ENCODE data around the gene ALDH3B2. TPM values are rescaled to one million over a fixed set of nuclear protein-coding genes. Genes with fewer than 3 reads are reported as not detected.

ALDH3B2 gene
- total RNA-seq, 1 experiment from 2014 or later = not detected

DNA sequence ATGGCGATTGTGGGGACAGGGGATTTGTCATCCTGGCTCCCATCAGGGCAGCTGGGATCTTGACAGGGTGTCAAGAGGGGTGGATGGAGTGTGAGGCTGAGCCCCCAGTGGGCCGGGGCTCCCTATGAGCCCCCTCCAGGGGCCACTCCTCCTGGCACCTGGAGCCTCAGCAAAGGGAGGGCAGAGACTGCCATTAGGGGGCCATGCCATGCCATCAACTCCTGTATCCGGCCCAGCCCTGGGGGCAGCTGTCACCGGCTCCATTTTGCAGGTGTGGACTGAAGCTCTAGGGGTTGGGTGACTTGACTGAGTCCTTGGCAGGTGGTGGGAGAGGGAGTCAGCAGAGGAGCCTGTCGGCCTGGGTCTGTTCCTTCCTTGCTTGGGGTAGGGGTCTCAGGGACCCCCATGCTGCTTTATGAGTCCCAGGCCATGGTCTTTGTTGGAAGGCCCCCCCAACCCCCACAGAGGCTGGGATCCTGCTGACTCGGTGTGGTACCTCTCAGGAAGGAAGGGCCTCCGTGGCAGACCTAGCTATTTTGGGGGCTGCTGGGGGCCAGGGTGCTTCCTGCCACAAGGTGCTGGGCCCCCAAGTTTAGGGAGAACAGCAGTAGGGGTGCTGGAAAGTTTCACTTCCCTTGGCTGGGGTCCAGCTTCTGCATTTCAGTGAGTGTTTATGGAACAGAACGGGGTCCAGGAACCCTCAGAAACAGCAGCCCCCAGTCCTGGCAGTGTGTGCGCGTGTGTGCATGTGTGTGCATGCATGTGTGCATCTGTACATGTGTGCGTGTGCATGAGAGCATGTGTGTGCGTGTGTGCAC lies 25.4 kb downstream of the ALDH3B2 start:
- Mint-ChIP-seq H3K27ac (peak overlapping the region in 1 of 3 experiments; percentile 41; a peak in 1 of 7 replicates), H3K36me3 (ENCODE audit: insufficient read depth in 1 of 3, low read depth in 3 of 3) (no peaks in the 10 kb centered on the region; a peak in 1 of 7 replicates), H3K27me3 (ENCODE audit: low read depth) (peaks cover 23% of the 10 kb centered on the region), H3K9me3 (peaks cover 0 to 3% of the 10 kb centered on the region in 2 experiments; a peak in 3 of 5 replicates), H3K4me1 (peaks cover 8 to 14% of the 10 kb centered on the region in 2 experiments), H3K4me3 (peak overlapping the region in 1 of 2 experiments; percentile 20; a peak in 1 of 5 replicates)
- Histone ChIP-seq H2BK12ac (ENCODE audit: insufficient read length, low read depth, low read length) (no peak overlapping the region), H4K5ac (ENCODE audit: insufficient read length, low read depth, low read length) (peak overlapping the region; percentile 1), H4K20me1 (ENCODE audit: control insufficient read depth, insufficient read depth, insufficient read length) (no peaks in the 10 kb centered on the region), H2BK15ac (ENCODE audit: low read depth, low read length) (no peak overlapping the region), H2AK5ac (ENCODE audit: insufficient read length, low read length) (no peak overlapping the region), H3K23me2 (ENCODE audit: insufficient read length, low read depth, low read length, poor library complexity, severe bottlenecking) (no peaks in the 10 kb centered on the region), H3T11ph (ENCODE audit: low read length) (no peak overlapping the region), H3K4me2 (ENCODE audit: insufficient read depth, insufficient read length, low read length) (no peak overlapping the region), H3K27ac (ENCODE audit: insufficient read length, low read depth, low read length) (no peak overlapping the region), H4K91ac (ENCODE audit: insufficient read length, low read depth, low read length) (no peak overlapping the region), H3K14ac (ENCODE audit: insufficient read depth, low read length) (no peak overlapping the region), H3K56ac (ENCODE audit: insufficient read length, low read depth, low read length) (no peak overlapping the region), H3K23ac (ENCODE audit: insufficient read length, low read depth, low read length) (no peak overlapping the region), H3K4me1 (ENCODE audit: insufficient read depth, low read length) (no peaks in the 10 kb centered on the region), H4K8ac (replicated peaks; ENCODE audit: insufficient read length, low read depth, low read length) (no peak overlapping the region), H3K9ac (ENCODE audit: extremely low read depth, insufficient read length, low read length) (no peak overlapping the region), H2AFZ (ENCODE audit: low read length) (no peak overlapping the region), H3K9me3 (ENCODE audit: control insufficient read depth, low read depth, low read length) (no peaks in the 10 kb centered on the region), H3K18ac (ENCODE audit: insufficient read length, low read depth, low read length) (no peak overlapping the region), H2BK5ac (ENCODE audit: insufficient read length, low read length) (no peak overlapping the region), H2BK120ac (ENCODE audit: low read depth, low read length, poor library complexity, severe bottlenecking) (no peak overlapping the region), H3K27me3 (ENCODE audit: insufficient read depth, low read length) (no peaks in the 10 kb centered on the region), H2BK20ac (ENCODE audit: low read depth, low read length, poor library complexity, severe bottlenecking) (no peak overlapping the region), H3K79me1 (ENCODE audit: insufficient read depth, low read depth, low read length, poor library complexity, severe bottlenecking) (no peaks in the 10 kb centered on the region), H3K4ac (ENCODE audit: low read depth, low read length) (no peak overlapping the region), H3K79me2 (ENCODE audit: insufficient read depth, low read length) (no peaks in the 10 kb centered on the region)
- DNase-seq = no peak
- WGBS (ENCODE audit: extremely low coverage, insufficient read length, low lambda C conversion rate) = no CpG with 5 or more reads among the region's 12 CpGs
- TF ChIP-seq, protein P1, sequence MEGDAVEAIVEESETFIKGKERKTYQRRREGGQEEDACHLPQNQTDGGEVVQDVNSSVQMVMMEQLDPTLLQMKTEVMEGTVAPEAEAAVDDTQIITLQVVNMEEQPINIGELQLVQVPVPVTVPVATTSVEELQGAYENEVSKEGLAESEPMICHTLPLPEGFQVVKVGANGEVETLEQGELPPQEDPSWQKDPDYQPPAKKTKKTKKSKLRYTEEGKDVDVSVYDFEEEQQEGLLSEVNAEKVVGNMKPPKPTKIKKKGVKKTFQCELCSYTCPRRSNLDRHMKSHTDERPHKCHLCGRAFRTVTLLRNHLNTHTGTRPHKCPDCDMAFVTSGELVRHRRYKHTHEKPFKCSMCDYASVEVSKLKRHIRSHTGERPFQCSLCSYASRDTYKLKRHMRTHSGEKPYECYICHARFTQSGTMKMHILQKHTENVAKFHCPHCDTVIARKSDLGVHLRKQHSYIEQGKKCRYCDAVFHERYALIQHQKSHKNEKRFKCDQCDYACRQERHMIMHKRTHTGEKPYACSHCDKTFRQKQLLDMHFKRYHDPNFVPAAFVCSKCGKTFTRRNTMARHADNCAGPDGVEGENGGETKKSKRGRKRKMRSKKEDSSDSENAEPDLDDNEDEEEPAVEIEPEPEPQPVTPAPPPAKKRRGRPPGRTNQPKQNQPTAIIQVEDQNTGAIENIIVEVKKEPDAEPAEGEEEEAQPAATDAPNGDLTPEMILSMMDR (conservative IDR thresholded peaks at IDR 0.05) = no peak
